BLaER1 (cell line): ENCODE data around the gene ZBTB46.
"Not testable (repeated sequence)": the region's sequence is repeated elsewhere in the genome, so short reads cannot be mapped to it uniquely, and the experiment has no call there.

Source experiments
- H3K27ac ChIP-seq: shearing (Covaris generic); formaldehyde crosslinking; 2 replicates; pipeline ENCODE4 v1.8.1; 2022
- H3K27me3 ChIP-seq: shearing (Covaris generic); formaldehyde crosslinking; 2 replicates; pipeline ENCODE4 v1.8.1; 2022
- H3K36me3 ChIP-seq: shearing (Covaris generic); formaldehyde crosslinking; 2 replicates; pipeline ENCODE4 v1.8.1; 2022
- H3K4me1 ChIP-seq: shearing (Covaris generic); formaldehyde crosslinking; 2 replicates; pipeline ENCODE4 v1.8.1; 2022
- H3K4me2 ChIP-seq: shearing (Covaris generic); formaldehyde crosslinking; 2 replicates; pipeline ENCODE4 v1.8.1; 2022
- H3K4me3 ChIP-seq: shearing (Covaris generic); formaldehyde crosslinking; 2 replicates; pipeline ENCODE4 v1.8.1; 2022
- H3K9ac ChIP-seq: shearing (Covaris generic); formaldehyde crosslinking; 2 replicates; pipeline ENCODE4 v1.8.1; 2022
- H3K9me3 ChIP-seq: shearing (Covaris generic); formaldehyde crosslinking; 2 replicates; pipeline ENCODE4 v1.8.1; 2022
- H4K20me1 ChIP-seq: shearing (Covaris generic); formaldehyde crosslinking; 2 replicates; pipeline ENCODE4 v1.8.1; 2022
- Cebpa-rat ChIP-seq: shearing (Covaris generic); IDR thresholded peaks from 2 replicates; pipeline ENCODE4 v1.8.1; 2022

The ZBTB46 gene

GRCh38 chr20:63859166-63859699 is 28.2 kb upstream of the ZBTB46 start:
- peak overlapping the region; percentile 72 for H3K9ac ChIP-seq
- peak overlapping the region; percentile 90 for H3K27ac ChIP-seq
- peak overlapping the region; percentile 54 for H3K4me3 ChIP-seq
- H3K9me3 ChIP-seq: no peaks in the 10 kb centered on the region
- H3K4me1 ChIP-seq: peaks cover 84% of the 10 kb centered on the region
- H3K36me3 ChIP-seq: peaks cover 20% of the 10 kb centered on the region
- peak overlapping the region; percentile 97 for H3K4me2 ChIP-seq
- TF ChIP-seq Cebpa-rat: no peak
- H4K20me1 ChIP-seq: no peaks in the 10 kb centered on the region
- no peaks in the 10 kb centered on the region for H3K27me3 ChIP-seq

GRCh38 chr20:63858393-63859165 is 27.5 kb upstream of the ZBTB46 start:
- Histone ChIP-seq H3K4me2 (peak overlapping the region; percentile 97), H3K9ac (peak overlapping the region; percentile 72)

GRCh38 chr20:63857764-63858392 is 26.8 kb upstream of the ZBTB46 start:
- Histone ChIP-seq H3K27me3 (no peaks in the 10 kb centered on the region), H3K27ac (peak overlapping the region; percentile 90), H3K9ac (peak overlapping the region; percentile 72), H4K20me1 (no peaks in the 10 kb centered on the region), H3K9me3 (no peaks in the 10 kb centered on the region), H3K4me1 (peaks cover 82% of the 10 kb centered on the region), H3K4me3 (peak overlapping the region; percentile 54; the same call in 1 of the 2 replicates), H3K4me2 (peak overlapping the region; percentile 97), H3K36me3 (peaks cover 20% of the 10 kb centered on the region)
- no peak for TF ChIP-seq Cebpa-rat

More at GRCh38 chr20:63858393-63859165, 27.5 kb upstream of the ZBTB46 start:
- no peaks in the 10 kb centered on the region for H3K27me3 ChIP-seq
- H3K4me1 ChIP-seq: peaks cover 86% of the 10 kb centered on the region
- H3K4me3 ChIP-seq: peak overlapping the region; percentile 54
- H4K20me1 ChIP-seq: no peaks in the 10 kb centered on the region
- TF ChIP-seq Cebpa-rat: no peak
- no peaks in the 10 kb centered on the region for H3K9me3 ChIP-seq
- peaks cover 20% of the 10 kb centered on the region for H3K36me3 ChIP-seq
- H3K27ac ChIP-seq: peak overlapping the region; percentile 90

- Histone ChIP-seq H3K4me1 (peaks cover 82% of the 10 kb centered on the region), H3K4me2 (peak overlapping the region; percentile 97), H3K9ac (no peak overlapping the region)
Measured at GRCh38 chr20:63856098-63856511, 25.0 kb upstream of the ZBTB46 start.

GRCh38 chr20:63855363-63856097 is 24.5 kb upstream of the ZBTB46 start:
- Histone ChIP-seq H3K9ac (peak overlapping the region; percentile 71), H3K27ac (peak overlapping the region; percentile 81), H3K9me3 (no peaks in the 10 kb centered on the region), H3K36me3 (no peaks in the 10 kb centered on the region), H3K4me3 (peak overlapping the region; percentile 49), H4K20me1 (no peaks in the 10 kb centered on the region), H3K4me2 (peak overlapping the region; percentile 97), H3K4me1 (peaks cover 82% of the 10 kb centered on the region), H3K27me3 (no peaks in the 10 kb centered on the region)
- TF ChIP-seq Cebpa-rat: no peak

More at GRCh38 chr20:63856098-63856511, 25.0 kb upstream of the ZBTB46 start:
- no peaks in the 10 kb centered on the region for H3K27me3 ChIP-seq
- no peak overlapping the region for H3K4me3 ChIP-seq
- no peak for TF ChIP-seq Cebpa-rat
- H3K9me3 ChIP-seq: no peaks in the 10 kb centered on the region
- H3K27ac ChIP-seq: 0 out of 2 replicates have a peak overlapping the region, but pooled peaks have one; percentile 26
- H3K36me3 ChIP-seq: peaks cover 4% of the 10 kb centered on the region; the same call in 1 of the 2 replicates
- no peaks in the 10 kb centered on the region for H4K20me1 ChIP-seq

- no peak for TF ChIP-seq Cebpa-rat
- Histone ChIP-seq H3K27me3 (no peaks in the 10 kb centered on the region), H4K20me1 (no peaks in the 10 kb centered on the region), H3K27ac (peak overlapping the region; percentile 81), H3K4me1 (peaks cover 77% of the 10 kb centered on the region), H3K9ac (peak overlapping the region; percentile 71), H3K9me3 (0 out of 2 replicates have a peak, but pooled peaks cover 2% of the 10 kb centered on the region), H3K4me3 (peak overlapping the region; percentile 49), H3K4me2 (peak overlapping the region; percentile 97), H3K36me3 (no peaks in the 10 kb centered on the region)
Measured at GRCh38 chr20:63854766-63855362, 23.8 kb upstream of the ZBTB46 start.

GRCh38 chr20:63854069-63854765 is 23.2 kb upstream of the ZBTB46 start:
- Histone ChIP-seq H3K9me3 (0 out of 2 replicates have a peak, but pooled peaks cover 4% of the 10 kb centered on the region), H3K4me2 (peak overlapping the region; percentile 97), H4K20me1 (no peaks in the 10 kb centered on the region), H3K27ac (peak overlapping the region; percentile 81), H3K9ac (peak overlapping the region; percentile 71), H3K4me1 (peaks cover 71% of the 10 kb centered on the region), H3K4me3 (peak overlapping the region; percentile 49), H3K36me3 (no peaks in the 10 kb centered on the region), H3K27me3 (no peaks in the 10 kb centered on the region)
- no peak for TF ChIP-seq Cebpa-rat

- Histone ChIP-seq H3K9ac (peak overlapping the region; percentile 71; the same call in 1 of the 2 replicates), H3K4me2 (peak overlapping the region; percentile 97), H3K27ac (peak overlapping the region; percentile 81), H3K4me1 (peaks cover 66% of the 10 kb centered on the region)
- not testable (repeated sequence) for H3K27me3 ChIP-seq, H4K20me1 ChIP-seq, H3K36me3 ChIP-seq, H3K9me3 ChIP-seq, H3K4me3 ChIP-seq
Measured at GRCh38 chr20:63853733-63854068, 22.6 kb upstream of the ZBTB46 start.

- not testable (repeated sequence) for H3K9me3 ChIP-seq, H4K20me1 ChIP-seq, H3K4me3 ChIP-seq, H3K36me3 ChIP-seq, H3K9ac ChIP-seq, H3K27me3 ChIP-seq, H3K27ac ChIP-seq
- Histone ChIP-seq H3K4me1 (peaks cover 65% of the 10 kb centered on the region), H3K4me2 (peak overlapping the region; percentile 43; the same call in 1 of the 2 replicates)
Measured at GRCh38 chr20:63851548-63851943, 20.5 kb upstream of the ZBTB46 start.
